ENCODE data around the gene SLC25A21. TPM values are rescaled to one million over a fixed set of nuclear protein-coding genes. Genes with fewer than 3 reads are reported as not detected.

SLC25A21 gene
- total and polyA plus RNA-seq, 10 of the 15 experiments (the other 5 are each of a cell fraction or from before 2014, with no cell fraction given), result 0.06 to 0.72 (median 0.17) TPM; not detected in 3

- TF ChIP-seq CUX1 (IDR thresholded peaks at IDR 0.05; ENCODE audit: insufficient replicate concordance, low read depth, low read length) (no peak), TCF3 (IDR thresholded peaks at IDR 0.05; ENCODE audit: borderline replicate concordance, insufficient read depth, low read depth, low read length) (no peak)
These were observed 120.7 kb downstream of the SLC25A21 start (continued) for GRCh38 chr14:37051680-37052079.

- FAIRE-seq, result no peak
- no peak overlapping the region for H3K4me2 ChIP-seq (ENCODE audit: control insufficient read depth, insufficient read depth)
- ChIA-PET CTCF (no interaction called here), RAD21 (ENCODE audit: unreplicated experiment) (no interaction called here), POLR2A (no interaction called here), SMC1A (ENCODE audit: uncharacterized antibody, unreplicated experiment) (no interaction called here)
- H2AFZ ChIP-seq (ENCODE audit: control insufficient read depth, low read depth, low read length), result no peak overlapping the region
- no peak for ATAC-seq
- no peaks in the 10 kb centered on the region for H3K4me1 ChIP-seq (ENCODE audit: control insufficient read depth, insufficient read depth, low read length)
- H3K9ac ChIP-seq (ENCODE audit: control insufficient read depth, insufficient read depth, low read length), result no peak overlapping the region
- no peaks in the 10 kb centered on the region for H3K36me3 ChIP-seq (ENCODE audit: control insufficient read depth in 2 of 2, insufficient read depth in 2 of 2, low read length in 1 of 2)
- in situ Hi-C loops (cut with MboI), result no loop called here
- no peaks in the 10 kb centered on the region; the same call in 2 of the 3 replicates for H3K9me3 ChIP-seq (replicated peaks; ENCODE audit: control insufficient read depth, insufficient read depth, low read length)
- H4K20me1 ChIP-seq (ENCODE audit: control insufficient read depth, insufficient read depth), result no peaks in the 10 kb centered on the region
- no peak overlapping the region for H3K27ac ChIP-seq (ENCODE audit: control insufficient read depth, insufficient read depth)
- BruUV-seq (replicated peaks), result no TSS peak
- no peak for DNase-seq (ENCODE audit: low read depth, low spot score)
- no peak for TF ChIP-seq BCLAF1 (IDR thresholded peaks at IDR 0.05)
- no peak for TF ChIP-seq KDM1A (IDR thresholded peaks at IDR 0.05; ENCODE audit: borderline replicate concordance)
- no peak for TF ChIP-seq KLF5 (IDR thresholded peaks at IDR 0.05; ENCODE audit: partially characterized antibody)
- TF ChIP-seq SMAD1 (IDR thresholded peaks at IDR 0.05; ENCODE audit: low read depth, partially characterized antibody), result no peak
- no peak for TF ChIP-seq FOXK2 (IDR thresholded peaks at IDR 0.05)
- TF ChIP-seq PBX3 (IDR thresholded peaks at IDR 0.05; ENCODE audit: insufficient replicate concordance, low read depth, low read length), result no peak
- no peak for TF ChIP-seq RCOR1 (conservative IDR thresholded peaks at IDR 0.05; ENCODE audit: low read depth, low read length)
- TF ChIP-seq RUNX3 (IDR thresholded peaks at IDR 0.05; ENCODE audit: low read length), result no peak
- TF ChIP-seq NR2F1 (conservative IDR thresholded peaks at IDR 0.05), result no peak
- TF ChIP-seq PKNOX1 (IDR thresholded peaks at IDR 0.05), result no peak
- TF ChIP-seq KAT2A (conservative IDR thresholded peaks at IDR 0.05; ENCODE audit: control insufficient read depth, low read depth, low read length), result no peak
- H3K4me3 ChIP-seq, result no peak overlapping the region
- no peaks in the 10 kb centered on the region for H3K79me2 ChIP-seq (ENCODE audit: control insufficient read depth, insufficient read depth, low read length)
- no peaks in the 10 kb centered on the region for H3K27me3 ChIP-seq (replicated peaks in 1 of 2; ENCODE audit: control insufficient read depth in 2 of 2, insufficient read depth in 2 of 2, low read length in 1 of 2)
- WGBS (ENCODE audit: insufficient coverage, insufficient replicate concordance, low lambda C conversion rate, missing lambda C conversion rate), result 25% methylated on average over 2 of the region's 2 CpGs
- intact Hi-C loops (cut with micrococcal nuclease; ENCODE audit: unreplicated experiment), result no loop called here
These were observed 121.3 kb downstream of the SLC25A21 start for GRCh38 chr14:37051153-37051552.

All from GM12878 (cell line).